GM21723 (cell line): Measurements from ENCODE around the gene TAS2R41.

Experiments used
- ATAC-seq: cut with Tn5 transposase; IDR thresholded peaks from one replicate; pipeline ENCODE4 v1.9.1; 2021; ENCODE audit warnings: mild to moderate bottlenecking, moderate library complexity; ENCODE audit not compliant: unreplicated experiment

Gene TAS2R41

DNA sequence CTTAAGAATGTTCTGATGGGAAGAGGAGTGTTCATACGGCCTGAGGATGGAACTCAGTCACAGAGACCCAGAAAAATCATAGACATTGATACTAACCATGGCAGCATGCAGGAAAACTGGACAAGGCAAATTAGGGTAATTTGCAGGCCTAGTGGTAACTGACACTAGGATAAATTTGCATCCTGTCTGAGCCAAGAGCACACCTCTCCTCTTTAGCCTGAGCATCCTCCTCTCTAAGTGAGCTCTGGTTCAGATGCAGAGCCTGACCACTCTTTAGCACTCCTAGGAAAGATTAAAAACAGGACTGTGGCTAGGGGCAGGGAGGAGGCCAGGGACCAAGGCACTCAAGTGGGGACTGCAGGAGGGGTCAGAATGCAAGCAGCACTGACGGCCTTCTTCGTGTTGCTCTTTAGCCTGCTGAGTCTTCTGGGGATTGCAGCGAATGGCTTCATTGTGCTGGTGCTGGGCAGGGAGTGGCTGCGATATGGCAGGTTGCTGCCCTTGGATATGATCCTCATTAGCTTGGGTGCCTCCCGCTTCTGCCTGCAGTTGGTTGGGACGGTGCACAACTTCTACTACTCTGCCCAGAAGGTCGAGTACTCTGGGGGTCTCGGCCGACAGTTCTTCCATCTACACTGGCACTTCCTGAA is at the start of gene TAS2R41:
Gene TAS2R41 (plus strand): TSS at position 373 of the 650 bp plus-strand sequence. CDS start 0 bp downstream, at position 373.
- ATAC-seq = no peak

DNA sequence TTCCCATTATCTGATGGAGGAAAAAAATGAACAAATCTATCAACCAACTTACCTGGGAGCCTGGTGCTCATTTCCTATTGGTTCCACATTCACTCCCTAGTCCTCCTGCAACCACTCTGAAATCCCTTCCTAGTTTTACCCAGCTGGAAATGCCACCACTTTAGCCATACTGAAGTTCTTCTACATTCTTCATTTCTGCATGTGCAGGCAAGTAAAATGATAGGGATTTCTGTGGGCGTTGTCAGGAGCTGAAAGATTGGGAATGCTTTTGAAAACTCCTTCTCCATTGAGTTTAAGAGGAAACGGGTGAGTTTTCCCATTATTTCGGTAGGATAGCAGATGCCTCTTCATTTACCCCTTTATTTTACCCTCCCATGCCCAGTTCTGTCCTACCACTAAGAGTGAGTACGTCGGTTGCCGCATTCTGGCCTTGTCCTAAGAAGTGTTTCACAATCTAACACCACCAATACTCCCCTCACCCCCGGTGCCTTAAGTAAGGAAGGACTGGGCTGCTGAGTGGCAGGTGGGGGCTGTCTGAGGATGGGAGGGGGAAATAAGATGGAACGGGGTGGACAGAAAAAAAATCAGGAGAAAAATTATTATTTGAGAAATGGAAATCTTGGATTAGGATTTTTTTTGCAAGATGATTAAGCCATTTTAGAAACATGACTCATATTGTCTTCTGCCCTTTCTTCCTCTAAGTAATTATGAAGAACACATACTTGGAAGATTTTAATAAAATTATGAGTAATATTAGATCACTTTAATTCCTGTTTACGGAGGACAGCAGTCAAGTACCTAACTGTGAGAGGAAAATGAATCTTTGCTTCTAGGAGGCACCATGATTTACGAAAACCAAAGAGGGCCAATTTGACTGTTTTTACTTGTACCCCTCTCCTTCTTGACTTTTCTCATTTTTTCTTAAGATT is 47.6 kb upstream of the TAS2R41 start:
- no peak for ATAC-seq

- no peak for ATAC-seq
Measured at GRCh38 chr7:143431109-143431508, 46.6 kb upstream of the TAS2R41 start.

- no peak for ATAC-seq
Measured at GRCh38 chr7:143433759-143434158, 43.9 kb upstream of the TAS2R41 start.

GRCh38 chr7:143434660-143435059 is 43.0 kb upstream of the TAS2R41 start:
- no peak for ATAC-seq

DNA sequence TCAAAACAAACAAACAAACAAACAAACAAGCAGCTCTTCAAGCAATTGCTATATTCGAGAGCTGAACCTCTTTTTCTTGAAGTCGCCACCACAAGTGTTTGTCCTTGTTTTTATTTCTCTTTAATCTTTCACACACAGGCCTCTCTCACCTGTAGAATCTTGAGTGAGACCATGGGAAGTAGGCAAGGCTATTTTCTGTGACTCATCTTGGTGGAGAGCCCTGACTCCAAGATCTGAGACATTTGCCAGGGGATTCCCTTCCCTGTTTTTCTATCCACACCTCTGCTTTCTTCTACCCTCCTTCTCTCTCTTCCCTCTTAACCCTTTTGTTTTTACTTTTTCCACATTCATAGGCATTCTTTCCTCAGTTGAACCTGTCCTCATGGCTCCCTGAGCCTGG is 42.4 kb upstream of the TAS2R41 start:
- ATAC-seq = no peak

- ATAC-seq = peak; percentile 65
Measured at GRCh38 chr7:143436325-143436946, 41.2 kb upstream of the TAS2R41 start.

GRCh38 chr7:143437578-143437977 is 40.1 kb upstream of the TAS2R41 start:
- no peak for ATAC-seq

GRCh38 chr7:143439866-143440265 is 37.8 kb upstream of the TAS2R41 start:
- ATAC-seq = no peak

- no peak for ATAC-seq
Measured at GRCh38 chr7:143443153-143443552, 34.5 kb upstream of the TAS2R41 start, which contains the start of gene TAS2R60. Gene TAS2R60 (plus strand): TSS chr7:143443453. CDS start chr7:143443453, 0 bp downstream.

- ATAC-seq = no peak
Measured at GRCh38 chr7:143444063-143444782, 33.5 kb upstream of the TAS2R41 start.

GRCh38 chr7:143444785-143445184 is 32.9 kb upstream of the TAS2R41 start:
- ATAC-seq = no peak

GRCh38 chr7:143447466-143447865 is 30.2 kb upstream of the TAS2R41 start:
- ATAC-seq = no peak

DNA sequence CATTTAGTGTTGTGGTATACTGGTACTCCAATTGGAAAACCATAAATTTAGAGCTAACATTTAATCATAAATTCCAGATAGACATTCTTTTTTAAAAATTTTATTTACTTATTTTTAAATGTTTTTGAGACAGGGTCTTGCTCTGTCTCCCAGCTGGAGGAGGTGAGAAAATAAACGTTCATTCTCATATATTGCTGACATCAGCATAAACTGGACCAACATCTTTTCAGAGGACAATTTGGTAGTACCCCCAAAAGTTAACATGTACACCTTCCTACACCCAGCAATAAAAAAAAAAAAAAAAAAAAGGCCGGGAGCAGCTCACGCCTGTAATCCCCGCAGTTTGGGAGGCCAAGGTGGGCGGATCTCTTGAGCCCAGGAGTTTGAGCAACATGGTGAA is 29.2 kb upstream of the TAS2R41 start:
- ATAC-seq = no peak

GRCh38 chr7:143449793-143450192 is 27.9 kb upstream of the TAS2R41 start:
- no peak for ATAC-seq

DNA sequence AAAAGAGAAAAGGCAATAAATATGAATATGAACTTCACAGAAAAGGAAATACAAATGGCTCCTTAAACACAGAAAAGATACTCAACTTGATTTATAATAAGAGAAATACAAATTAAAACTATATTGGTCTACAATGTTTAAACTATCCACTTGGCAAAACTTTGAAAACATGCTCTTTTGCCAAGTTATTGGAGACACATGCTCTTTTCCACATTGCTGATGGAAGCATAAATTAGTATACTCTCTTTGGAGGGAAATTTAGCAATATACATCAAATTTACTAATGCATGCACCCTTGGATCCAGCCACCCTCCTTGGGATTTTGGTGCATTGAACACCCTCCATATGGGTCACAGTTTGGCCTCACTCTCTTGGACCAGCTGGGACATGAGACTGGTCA is 26.6 kb upstream of the TAS2R41 start:
- ATAC-seq = no peak

GRCh38 chr7:143451746-143452145 is 25.9 kb upstream of the TAS2R41 start:
- ATAC-seq = no peak

DNA sequence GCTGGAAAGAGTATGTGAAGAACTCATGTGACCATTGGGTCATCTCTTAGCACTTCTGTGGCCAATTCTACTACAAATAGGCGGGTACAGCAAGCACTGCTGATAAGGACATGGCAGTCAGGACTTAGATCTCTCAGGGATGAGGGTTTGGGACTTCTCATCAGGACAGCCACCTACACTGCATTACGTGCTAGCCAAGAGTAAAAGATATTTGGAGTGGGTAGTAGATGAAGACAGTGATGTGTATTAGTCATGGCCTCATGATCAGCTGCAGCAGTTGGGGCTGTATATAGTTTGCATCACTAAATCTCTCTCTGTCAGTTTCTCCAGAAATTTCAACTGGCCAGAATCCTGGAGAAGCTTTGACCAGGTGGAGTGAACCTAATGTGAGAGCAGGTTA is 25.2 kb upstream of the TAS2R41 start:
- no peak for ATAC-seq

DNA sequence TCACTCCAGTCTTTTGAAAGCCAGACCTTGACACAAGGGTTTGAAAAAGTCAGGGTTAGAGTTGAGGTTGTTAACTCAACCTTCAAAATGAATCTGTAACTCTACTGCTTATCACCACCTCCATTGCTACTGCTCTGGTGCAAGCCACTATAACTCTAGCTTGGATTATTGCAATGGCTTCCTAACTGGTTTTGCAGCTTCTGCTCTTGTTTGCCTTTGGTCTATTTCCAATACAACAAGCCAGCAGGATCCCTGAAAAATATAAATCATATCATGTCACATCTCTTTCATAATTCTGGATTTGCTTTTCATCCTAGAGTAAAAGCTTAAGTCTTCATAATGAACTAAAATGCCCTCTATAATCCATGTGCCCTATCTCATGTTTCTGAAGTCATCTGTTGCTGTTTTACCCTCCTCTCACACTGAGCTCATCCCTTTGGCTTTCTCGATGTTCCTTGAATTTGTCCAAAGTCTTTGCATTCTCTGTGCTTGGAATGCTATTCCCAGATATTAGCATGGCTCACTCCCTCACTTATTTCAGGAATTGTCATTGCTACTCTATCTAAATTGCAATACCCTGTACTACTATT is 23.5 kb upstream of the TAS2R41 start:
- no peak for ATAC-seq

- ATAC-seq = no peak
Measured at GRCh38 chr7:143455491-143455890, 22.2 kb upstream of the TAS2R41 start.

DNA sequence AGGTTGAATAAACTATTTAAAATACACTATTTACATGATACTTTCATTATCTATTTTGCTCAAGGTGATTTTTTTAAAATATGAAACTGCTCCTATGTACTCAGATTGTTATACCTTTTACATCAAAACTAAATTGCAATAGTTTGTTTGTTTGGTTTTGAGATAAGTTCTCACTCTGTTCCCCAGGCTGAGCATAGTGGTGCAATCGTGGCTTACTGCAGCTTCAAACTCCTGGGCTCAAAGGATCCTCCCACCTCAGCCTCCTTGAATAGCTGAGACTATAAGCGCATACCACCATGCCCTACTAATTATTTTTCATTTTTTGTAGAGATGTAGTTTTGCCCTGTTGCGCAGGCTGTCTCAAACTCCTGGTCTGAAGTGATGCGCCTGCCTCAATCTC is 21.7 kb upstream of the TAS2R41 start:
- no peak for ATAC-seq
